HepG2 (cell line): ENCODE data around the gene MLX. TPM values are rescaled to one million over a fixed set of nuclear protein-coding genes. Genes with fewer than 3 reads are reported as not detected.

Source experiments
- ELF4 ChIP-seq: sonication (generic); formaldehyde crosslinking; IDR thresholded peaks from 2 replicates; pipeline ENCODE4 v1.5.0; 2020; ENCODE audit warnings: missing genetic modification reagents, mild to moderate bottlenecking, moderate library complexity, borderline replicate concordance
- FOXC1 ChIP-seq: sonication (generic); formaldehyde crosslinking; IDR thresholded peaks from 2 replicates; pipeline ENCODE4 v1.8.0; 2022; ENCODE audit warnings: mild to moderate bottlenecking, missing genetic modification reagents, borderline replicate concordance
- GABPA ChIP-seq, 2 experiments: IDR thresholded peaks; 2 replicates each; pipeline ENCODE4 v1.6.1; 2011 to 2016; ENCODE audit warnings: low read depth in 2 of 2, low read length in 1 of 2, missing biosample characterization in 1 of 2, missing genetic modification characterization in 1 of 2
- HNF4A ChIP-seq: sonication (generic); formaldehyde crosslinking; IDR thresholded peaks from 2 replicates; pipeline ENCODE4 v1.4.0; 2020; ENCODE audit warnings: missing genetic modification reagents
- JUND ChIP-seq: sonication (generic); formaldehyde crosslinking; IDR thresholded peaks from 2 replicates; pipeline ENCODE4 v1.8.0; 2022; ENCODE audit warnings: mild to moderate bottlenecking, missing genetic modification reagents
- NFIB ChIP-seq: sonication (generic); formaldehyde crosslinking; IDR thresholded peaks from 2 replicates; pipeline ENCODE4 v1.9.0; 2021; ENCODE audit warnings: missing genetic modification reagents, mild to moderate bottlenecking, borderline replicate concordance
- NR2C2 ChIP-seq: sonication (generic); formaldehyde crosslinking; IDR thresholded peaks from 2 replicates; pipeline ENCODE4 v1.4.0; 2020; ENCODE audit warnings: missing genetic modification reagents, mild to moderate bottlenecking, moderate library complexity, borderline replicate concordance
- SIX1 ChIP-seq: sonication (generic); formaldehyde crosslinking; IDR thresholded peaks from 2 replicates; pipeline ENCODE4 v1.4.0; 2020; ENCODE audit warnings: missing genetic modification reagents, borderline replicate concordance
- TBX2 ChIP-seq: sonication (generic); formaldehyde crosslinking; IDR thresholded peaks from 2 replicates; pipeline ENCODE4 v1.5.0; 2020; ENCODE audit warnings: missing genetic modification reagents, mild to moderate bottlenecking, borderline replicate concordance
- ZBTB7A ChIP-seq: sonication (generic); formaldehyde crosslinking; IDR thresholded peaks from 2 replicates; pipeline ENCODE4 v1.8.0; 2022; ENCODE audit warnings: mild to moderate bottlenecking, missing genetic modification reagents
- ZNF264 ChIP-seq: sonication (generic); formaldehyde crosslinking; IDR thresholded peaks from 2 replicates; pipeline ENCODE4 v1.4.0; 2020; ENCODE audit warnings: missing genetic modification reagents
- ZNF501 ChIP-seq: sonication (generic); formaldehyde crosslinking; IDR thresholded peaks from 2 replicates; pipeline ENCODE4 v1.5.1; 2020; ENCODE audit warnings: mild to moderate bottlenecking, moderate library complexity, missing genetic modification reagents
- ZNF567 ChIP-seq: sonication (generic); formaldehyde crosslinking; IDR thresholded peaks from 2 replicates; pipeline ENCODE4 v1.8.1; 2023; ENCODE audit warnings: mild to moderate bottlenecking, missing genetic modification reagents, borderline replicate concordance
- ZNF816 ChIP-seq: sonication (generic); formaldehyde crosslinking; IDR thresholded peaks from 2 replicates; pipeline ENCODE4 v1.8.0; 2022; ENCODE audit warnings: missing genetic modification reagents, mild to moderate bottlenecking, borderline replicate concordance
- ZSCAN25 ChIP-seq: sonication (generic); formaldehyde crosslinking; IDR thresholded peaks from 2 replicates; pipeline ENCODE4 v1.8.0; 2022; ENCODE audit warnings: mild to moderate bottlenecking, missing genetic modification reagents
- polyA plus RNA-seq, 8 experiments: library from polyadenylated mRNA; depleted of rRNA in 3 of 8; stranded (reverse) in 7 of 8; unstranded in 1 of 8; fragments of >200 nt; fragmentation: Illumina TruSeq in 4 of 8; extraction: Trizol in 4 of 8; gene quantifications; 2 replicates each; pipeline versions ENCODE4 v1.2.1 to v1.2.3, GENCODE V29; 2011 to 2016; ENCODE audit warnings: low read depth in 4 of 8, missing spikeins in 1 of 8, mixed read lengths in 1 of 8; ENCODE audit not compliant: insufficient read depth in 1 of 8
- total RNA-seq, 5 experiments: library from RNA; depleted of rRNA; stranded (reverse); fragments of >200 nt; fragmentation: Illumina TruSeq; extraction: Trizol; gene quantifications; 2 replicates each; pipeline ENCODE4 v1.2.3, GENCODE V29; 2016; ENCODE audit warnings: low read depth in 1 of 5
- TF ChIP-seq, protein P1 (sequence below): sonication (generic); formaldehyde crosslinking; IDR thresholded peaks from 2 replicates; pipeline ENCODE4 v1.4.0; 2020; ENCODE audit warnings: missing genetic modification reagents
- TF ChIP-seq, protein P2 (sequence below): sonication (generic); formaldehyde crosslinking; IDR thresholded peaks from 2 replicates; pipeline ENCODE4 v1.4.0; 2020; ENCODE audit warnings: mild to moderate bottlenecking, missing genetic modification reagents
- TF ChIP-seq, protein P3 (sequence below): sonication (generic); formaldehyde crosslinking; IDR thresholded peaks from 2 replicates; pipeline ENCODE4 v1.4.0; 2020; ENCODE audit warnings: mild to moderate bottlenecking, missing genetic modification reagents, borderline replicate concordance

The MLX gene
- total and polyA plus RNA-seq, 2 of the 13 experiments (the other 11 are each of a cell fraction or from before 2014, with no cell fraction given) = 38.9 to 74.4 TPM

DNA sequence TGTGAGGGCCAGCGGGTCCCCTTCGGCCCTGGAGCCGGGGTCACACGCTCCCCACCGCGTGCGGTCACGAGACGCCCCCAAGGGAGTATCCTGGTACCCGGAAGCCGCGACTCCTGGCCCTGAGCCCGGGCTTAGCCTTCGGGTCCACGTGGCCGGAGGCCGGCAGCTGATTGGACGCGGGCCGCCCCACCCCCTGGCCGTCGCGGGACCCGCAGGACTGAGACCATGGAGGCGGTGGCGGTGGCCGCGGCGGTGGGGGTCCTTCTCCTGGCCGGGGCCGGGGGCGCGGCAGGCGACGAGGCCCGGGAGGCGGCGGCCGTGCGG, 30.9 kb upstream of the MLX start, which contains the start of gene NAGLU (continued):
- 0 out of 2 replicates have a peak, but pooled peaks have one; percentile 2 for TF ChIP-seq NR2C2
- TF ChIP-seq ZNF567 = 0 out of 2 replicates have a peak, but pooled peaks have one; percentile 4
- no peak for TF ChIP-seq ZSCAN25 (CRISPR knock-in tag)
- peak; percentile 95; the same call in 1 of the 2 replicates for TF ChIP-seq ZNF816 (CRISPR knock-in tag)
- peak; percentile 46; the same call in 1 of the 2 replicates for TF ChIP-seq HNF4A (CRISPR knock-in tag)
- TF ChIP-seq, protein P1, sequence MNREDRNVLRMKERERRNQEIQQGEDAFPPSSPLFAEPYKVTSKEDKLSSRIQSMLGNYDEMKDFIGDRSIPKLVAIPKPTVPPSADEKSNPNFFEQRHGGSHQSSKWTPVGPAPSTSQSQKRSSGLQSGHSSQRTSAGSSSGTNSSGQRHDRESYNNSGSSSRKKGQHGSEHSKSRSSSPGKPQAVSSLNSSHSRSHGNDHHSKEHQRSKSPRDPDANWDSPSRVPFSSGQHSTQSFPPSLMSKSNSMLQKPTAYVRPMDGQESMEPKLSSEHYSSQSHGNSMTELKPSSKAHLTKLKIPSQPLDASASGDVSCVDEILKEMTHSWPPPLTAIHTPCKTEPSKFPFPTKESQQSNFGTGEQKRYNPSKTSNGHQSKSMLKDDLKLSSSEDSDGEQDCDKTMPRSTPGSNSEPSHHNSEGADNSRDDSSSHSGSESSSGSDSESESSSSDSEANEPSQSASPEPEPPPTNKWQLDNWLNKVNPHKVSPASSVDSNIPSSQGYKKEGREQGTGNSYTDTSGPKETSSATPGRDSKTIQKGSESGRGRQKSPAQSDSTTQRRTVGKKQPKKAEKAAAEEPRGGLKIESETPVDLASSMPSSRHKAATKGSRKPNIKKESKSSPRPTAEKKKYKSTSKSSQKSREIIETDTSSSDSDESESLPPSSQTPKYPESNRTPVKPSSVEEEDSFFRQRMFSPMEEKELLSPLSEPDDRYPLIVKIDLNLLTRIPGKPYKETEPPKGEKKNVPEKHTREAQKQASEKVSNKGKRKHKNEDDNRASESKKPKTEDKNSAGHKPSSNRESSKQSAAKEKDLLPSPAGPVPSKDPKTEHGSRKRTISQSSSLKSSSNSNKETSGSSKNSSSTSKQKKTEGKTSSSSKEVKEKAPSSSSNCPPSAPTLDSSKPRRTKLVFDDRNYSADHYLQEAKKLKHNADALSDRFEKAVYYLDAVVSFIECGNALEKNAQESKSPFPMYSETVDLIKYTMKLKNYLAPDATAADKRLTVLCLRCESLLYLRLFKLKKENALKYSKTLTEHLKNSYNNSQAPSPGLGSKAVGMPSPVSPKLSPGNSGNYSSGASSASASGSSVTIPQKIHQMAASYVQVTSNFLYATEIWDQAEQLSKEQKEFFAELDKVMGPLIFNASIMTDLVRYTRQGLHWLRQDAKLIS = no peak
- 0 out of 2 replicates have a peak, but pooled peaks have one; percentile 46 for TF ChIP-seq ZNF264 (CRISPR knock-in tag)
- peak; percentile 83; the same call in 1 of the 2 replicates for TF ChIP-seq ZNF501 (CRISPR knock-in tag)
- TF ChIP-seq SIX1 (CRISPR knock-in tag) = peak; percentile 41; the same call in 1 of the 2 replicates
- no peak for TF ChIP-seq GABPA (IDR thresholded peaks at IDR 0.05; ENCODE audit: low read depth, low read length)
- TF ChIP-seq GABPA (CRISPR knock-in tag; IDR thresholded peaks at IDR 0.05; ENCODE audit: low read depth) = peak; percentile 75
- peak; percentile 60; the same call in 1 of the 2 replicates for TF ChIP-seq ZBTB7A
- 0 out of 2 replicates have a peak, but pooled peaks have one; percentile 56 for TF ChIP-seq FOXC1 (CRISPR knock-in tag)
- peak; percentile 89; the same call in 1 of the 2 replicates for TF ChIP-seq NFIB
- TF ChIP-seq, protein P2, sequence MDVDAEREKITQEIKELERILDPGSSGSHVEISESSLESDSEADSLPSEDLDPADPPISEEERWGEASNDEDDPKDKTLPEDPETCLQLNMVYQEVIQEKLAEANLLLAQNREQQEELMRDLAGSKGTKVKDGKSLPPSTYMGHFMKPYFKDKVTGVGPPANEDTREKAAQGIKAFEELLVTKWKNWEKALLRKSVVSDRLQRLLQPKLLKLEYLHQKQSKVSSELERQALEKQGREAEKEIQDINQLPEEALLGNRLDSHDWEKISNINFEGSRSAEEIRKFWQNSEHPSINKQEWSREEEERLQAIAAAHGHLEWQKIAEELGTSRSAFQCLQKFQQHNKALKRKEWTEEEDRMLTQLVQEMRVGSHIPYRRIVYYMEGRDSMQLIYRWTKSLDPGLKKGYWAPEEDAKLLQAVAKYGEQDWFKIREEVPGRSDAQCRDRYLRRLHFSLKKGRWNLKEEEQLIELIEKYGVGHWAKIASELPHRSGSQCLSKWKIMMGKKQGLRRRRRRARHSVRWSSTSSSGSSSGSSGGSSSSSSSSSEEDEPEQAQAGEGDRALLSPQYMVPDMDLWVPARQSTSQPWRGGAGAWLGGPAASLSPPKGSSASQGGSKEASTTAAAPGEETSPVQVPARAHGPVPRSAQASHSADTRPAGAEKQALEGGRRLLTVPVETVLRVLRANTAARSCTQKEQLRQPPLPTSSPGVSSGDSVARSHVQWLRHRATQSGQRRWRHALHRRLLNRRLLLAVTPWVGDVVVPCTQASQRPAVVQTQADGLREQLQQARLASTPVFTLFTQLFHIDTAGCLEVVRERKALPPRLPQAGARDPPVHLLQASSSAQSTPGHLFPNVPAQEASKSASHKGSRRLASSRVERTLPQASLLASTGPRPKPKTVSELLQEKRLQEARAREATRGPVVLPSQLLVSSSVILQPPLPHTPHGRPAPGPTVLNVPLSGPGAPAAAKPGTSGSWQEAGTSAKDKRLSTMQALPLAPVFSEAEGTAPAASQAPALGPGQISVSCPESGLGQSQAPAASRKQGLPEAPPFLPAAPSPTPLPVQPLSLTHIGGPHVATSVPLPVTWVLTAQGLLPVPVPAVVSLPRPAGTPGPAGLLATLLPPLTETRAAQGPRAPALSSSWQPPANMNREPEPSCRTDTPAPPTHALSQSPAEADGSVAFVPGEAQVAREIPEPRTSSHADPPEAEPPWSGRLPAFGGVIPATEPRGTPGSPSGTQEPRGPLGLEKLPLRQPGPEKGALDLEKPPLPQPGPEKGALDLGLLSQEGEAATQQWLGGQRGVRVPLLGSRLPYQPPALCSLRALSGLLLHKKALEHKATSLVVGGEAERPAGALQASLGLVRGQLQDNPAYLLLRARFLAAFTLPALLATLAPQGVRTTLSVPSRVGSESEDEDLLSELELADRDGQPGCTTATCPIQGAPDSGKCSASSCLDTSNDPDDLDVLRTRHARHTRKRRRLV (CRISPR knock-in tag) = no peak
- TF ChIP-seq TBX2 (CRISPR knock-in tag) = peak; percentile 32; the same call in 1 of the 2 replicates
- TF ChIP-seq ELF4 (CRISPR knock-in tag) = peak; percentile 97
- TF ChIP-seq JUND (CRISPR knock-in tag) = no peak
- TF ChIP-seq, protein P3, sequence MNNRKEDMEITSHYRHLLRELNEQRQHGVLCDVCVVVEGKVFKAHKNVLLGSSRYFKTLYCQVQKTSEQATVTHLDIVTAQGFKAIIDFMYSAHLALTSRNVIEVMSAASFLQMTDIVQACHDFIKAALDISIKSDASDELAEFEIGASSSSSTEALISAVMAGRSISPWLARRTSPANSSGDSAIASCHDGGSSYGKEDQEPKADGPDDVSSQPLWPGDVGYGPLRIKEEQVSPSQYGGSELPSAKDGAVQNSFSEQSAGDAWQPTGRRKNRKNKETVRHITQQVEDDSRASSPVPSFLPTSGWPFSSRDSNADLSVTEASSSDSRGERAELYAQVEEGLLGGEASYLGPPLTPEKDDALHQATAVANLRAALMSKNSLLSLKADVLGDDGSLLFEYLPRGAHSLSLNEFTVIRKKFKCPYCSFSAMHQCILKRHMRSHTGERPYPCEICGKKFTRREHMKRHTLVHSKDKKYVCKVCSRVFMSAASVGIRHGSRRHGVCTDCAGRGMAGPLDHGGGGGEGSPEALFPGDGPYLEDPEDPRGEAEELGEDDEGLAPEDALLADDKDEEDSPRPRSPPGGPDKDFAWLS (CRISPR knock-in tag) = 0 out of 2 replicates have a peak, but pooled peaks have one; percentile 20
